Immature natural killer cell (primary cell): ENCODE results near the gene ADARB2. TPM values are rescaled to one million over a fixed set of nuclear protein-coding genes. Genes with fewer than 3 reads are reported as not detected.
"Not testable (repeated sequence)": the region's sequence is repeated elsewhere in the genome, so short reads cannot be mapped to it uniquely, and the experiment has no call there.

ENCODE experiments used
- DNase-seq, 3 donors: peaks; one replicate each; pipeline ENCODE4 v3.0.0; 2022; ENCODE audit warnings: mixed read lengths in 1 of 3
- H3K27ac Mint-ChIP-seq, 6 donors: one replicate each; pipeline ENCODE4 v1.8.0; 2020; ENCODE audit warnings: mixed read lengths in 6 of 6, mild to moderate bottlenecking in 5 of 6, inconsistent platforms in 4 of 6, moderate library complexity in 3 of 6
- H3K27me3 Mint-ChIP-seq, 3 donors: one replicate each; pipeline ENCODE4 v1.8.0; 2020 to 2021; ENCODE audit warnings: low read depth in 3 of 3, mild to moderate bottlenecking in 3 of 3, mixed read lengths in 3 of 3, moderate library complexity in 3 of 3, inconsistent platforms in 1 of 3
- H3K36me3 Mint-ChIP-seq, 3 donors: one replicate each; pipeline ENCODE4 v1.8.0; 2020; ENCODE audit warnings: mixed read lengths in 3 of 3, inconsistent platforms in 2 of 3, mild to moderate bottlenecking in 2 of 3
- H3K4me1 Mint-ChIP-seq, 2 donors: one replicate each; pipeline ENCODE4 v1.8.0; 2020; ENCODE audit warnings: inconsistent platforms in 2 of 2, mild to moderate bottlenecking in 2 of 2, mixed read lengths in 2 of 2, moderate library complexity in 1 of 2
- H3K4me3 Mint-ChIP-seq, 5 donors: one replicate each; pipeline ENCODE4 v1.8.0; 2020; ENCODE audit warnings: mild to moderate bottlenecking in 5 of 5, mixed read lengths in 5 of 5, inconsistent platforms in 3 of 5, moderate library complexity in 3 of 5
- H3K9me3 Mint-ChIP-seq, 6 donors: one replicate each; pipeline ENCODE4 v1.8.0; 2020; ENCODE audit warnings: mild to moderate bottlenecking in 6 of 6, mixed read lengths in 6 of 6, inconsistent platforms in 4 of 6, moderate library complexity in 3 of 6
- polyA plus RNA-seq, 3 donors: library from polyadenylated mRNA; unstranded; fragments of 300-500 nt; fragmentation: Illumina TruSeq; gene quantifications; one replicate each; pipeline ENCODE4 v1.2.3, GENCODE V29; 2021

The ADARB2 gene
- polyA plus RNA-seq, 3 donors from 2014 or later = 0.12 TPM; not detected in 2

DNA sequence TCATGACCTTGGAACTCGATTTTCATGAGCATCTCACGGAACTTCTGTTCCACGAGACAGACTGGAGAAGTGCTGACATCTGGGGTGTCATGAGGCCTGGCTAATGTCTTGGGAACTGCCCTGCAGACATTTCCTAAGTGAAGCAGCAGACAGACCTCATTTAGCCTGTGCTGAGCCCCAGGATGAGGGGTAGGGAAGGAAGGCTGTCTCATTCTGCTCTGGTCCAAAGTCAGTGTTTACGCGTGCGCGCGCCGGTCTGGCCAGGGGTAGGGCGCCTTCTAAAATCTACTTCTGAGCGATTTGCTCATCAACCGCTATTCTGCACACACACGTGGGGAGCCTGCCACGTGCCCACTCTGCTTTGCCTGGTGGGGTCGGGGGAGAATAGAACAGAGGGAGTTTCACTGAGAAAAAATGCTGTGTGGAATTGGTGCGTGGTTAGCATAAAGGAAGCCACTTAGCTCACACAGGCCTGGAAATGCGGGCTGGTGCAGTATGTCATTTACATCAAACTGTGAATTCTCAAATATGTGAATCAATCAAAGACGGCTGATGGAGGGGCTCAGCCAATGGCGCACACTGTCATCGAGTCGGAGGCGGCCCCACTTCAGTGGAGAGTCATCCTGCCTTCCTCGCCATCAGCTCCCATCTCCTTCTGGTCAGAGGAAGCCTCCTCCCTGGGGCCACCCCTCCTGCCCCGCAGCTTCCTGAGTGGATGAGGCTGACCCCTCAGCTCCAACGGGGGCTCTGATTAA lies 335.1 kb downstream of the ADARB2 start:
- H3K36me3 Mint-ChIP-seq = no peaks in the 10 kb centered on the region
- no peak overlapping the region for H3K4me3 Mint-ChIP-seq
- no peaks in the 10 kb centered on the region for H3K9me3 Mint-ChIP-seq
- DNase-seq = no peak
- H3K4me1 Mint-ChIP-seq = no peaks in the 10 kb centered on the region
- peaks cover 0 to 3% (median 2%) of the 10 kb centered on the region in 3 donors for H3K27me3 Mint-ChIP-seq
- H3K27ac Mint-ChIP-seq = no peak overlapping the region

- peaks cover 0 to 3% (median 2%) of the 10 kb centered on the region in 3 donors for H3K27me3 Mint-ChIP-seq
- no peak overlapping the region for H3K27ac Mint-ChIP-seq
These were observed 336.0 kb downstream of the ADARB2 start for GRCh38 chr10:1401071-1401965.

GRCh38 chr10:1400101-1401070 lies 336.9 kb downstream of the ADARB2 start:
- Mint-ChIP-seq H3K9me3 (no peaks in the 10 kb centered on the region), H3K4me3 (no peak overlapping the region), H3K36me3 (no peaks in the 10 kb centered on the region), H3K27me3 (peaks cover 0 to 3% (median 3%) of the 10 kb centered on the region in 3 donors), H3K27ac (no peak overlapping the region), H3K4me1 (no peaks in the 10 kb centered on the region)
- no peak for DNase-seq

More at GRCh38 chr10:1401071-1401965, 336.0 kb downstream of the ADARB2 start:
- Mint-ChIP-seq H3K4me1 (no peaks in the 10 kb centered on the region), H3K4me3 (no peak overlapping the region), H3K36me3 (no peaks in the 10 kb centered on the region), H3K9me3 (no peaks in the 10 kb centered on the region)
- DNase-seq = no peak

- Mint-ChIP-seq H3K9me3 (no peaks in the 10 kb centered on the region), H3K27ac (no peak overlapping the region), H3K4me1 (no peaks in the 10 kb centered on the region), H3K27me3 (peaks cover 0 to 5% (median 5%) of the 10 kb centered on the region in 3 donors), H3K36me3 (no peaks in the 10 kb centered on the region), H3K4me3 (no peak overlapping the region)
- DNase-seq = no peak
These were observed 337.8 kb downstream of the ADARB2 start for GRCh38 chr10:1399431-1400100.

- no peaks in the 10 kb centered on the region for H3K4me1 Mint-ChIP-seq
- H3K27ac Mint-ChIP-seq = no peak overlapping the region
- H3K27me3 Mint-ChIP-seq = peaks cover 0 to 5% (median 5%) of the 10 kb centered on the region in 3 donors
- no peaks in the 10 kb centered on the region for H3K36me3 Mint-ChIP-seq
- no peak for DNase-seq
- H3K9me3 Mint-ChIP-seq = no peaks in the 10 kb centered on the region
- no peak overlapping the region for H3K4me3 Mint-ChIP-seq
These were observed 338.5 kb downstream of the ADARB2 start for GRCh38 chr10:1398626-1399410.

DNA sequence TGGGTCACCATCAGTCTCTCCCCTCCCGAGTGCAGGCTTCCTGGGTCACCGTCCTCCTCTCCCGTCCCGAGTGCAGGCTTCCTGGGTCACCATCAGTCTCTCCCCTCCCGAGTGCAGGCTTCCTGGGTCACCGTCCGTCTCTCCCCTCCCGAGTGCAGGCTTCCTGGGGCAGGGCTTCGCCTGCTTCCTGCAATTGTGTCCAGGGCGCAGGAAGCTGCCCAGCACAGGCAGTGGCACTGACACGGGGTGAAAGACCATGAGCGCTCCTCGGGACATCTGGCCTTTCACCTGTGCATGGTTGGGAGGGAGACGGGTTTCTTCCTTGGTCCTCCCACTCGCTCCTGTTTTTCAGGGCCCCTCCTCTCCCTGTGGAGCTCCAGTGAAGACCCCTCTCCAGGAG lies 339.2 kb downstream of the ADARB2 start:
- H3K36me3 Mint-ChIP-seq, H3K27ac Mint-ChIP-seq, H3K27me3 Mint-ChIP-seq, H3K9me3 Mint-ChIP-seq, H3K4me3 Mint-ChIP-seq, DNase-seq, H3K4me1 Mint-ChIP-seq: not testable (repeated sequence)

- Mint-ChIP-seq H3K27me3 (peaks cover 0 to 6% (median 5%) of the 10 kb centered on the region in 3 donors), H3K9me3 (no peaks in the 10 kb centered on the region), H3K36me3 (no peaks in the 10 kb centered on the region), H3K4me3 (no peak overlapping the region), H3K27ac (no peak overlapping the region), H3K4me1 (no peaks in the 10 kb centered on the region)
- no peak for DNase-seq
These were observed 341.1 kb downstream of the ADARB2 start for GRCh38 chr10:1396297-1396635.

- Mint-ChIP-seq H3K9me3 (no peaks in the 10 kb centered on the region), H3K27ac (no peak overlapping the region), H3K4me3 (no peak overlapping the region), H3K4me1 (no peaks in the 10 kb centered on the region), H3K27me3 (peaks cover 0 to 6% (median 5%) of the 10 kb centered on the region in 3 donors), H3K36me3 (no peaks in the 10 kb centered on the region)
- DNase-seq = no peak
These were observed 341.6 kb downstream of the ADARB2 start for GRCh38 chr10:1395481-1396296.

- H3K36me3 Mint-ChIP-seq = no peaks in the 10 kb centered on the region
- no peak for DNase-seq
- H3K27me3 Mint-ChIP-seq = peaks cover 0 to 6% (median 5%) of the 10 kb centered on the region in 3 donors
- no peak overlapping the region for H3K27ac Mint-ChIP-seq
- no peaks in the 10 kb centered on the region for H3K4me1 Mint-ChIP-seq
- no peak overlapping the region for H3K4me3 Mint-ChIP-seq
- no peaks in the 10 kb centered on the region for H3K9me3 Mint-ChIP-seq
These were observed 342.3 kb downstream of the ADARB2 start for GRCh38 chr10:1395025-1395480.

DNA sequence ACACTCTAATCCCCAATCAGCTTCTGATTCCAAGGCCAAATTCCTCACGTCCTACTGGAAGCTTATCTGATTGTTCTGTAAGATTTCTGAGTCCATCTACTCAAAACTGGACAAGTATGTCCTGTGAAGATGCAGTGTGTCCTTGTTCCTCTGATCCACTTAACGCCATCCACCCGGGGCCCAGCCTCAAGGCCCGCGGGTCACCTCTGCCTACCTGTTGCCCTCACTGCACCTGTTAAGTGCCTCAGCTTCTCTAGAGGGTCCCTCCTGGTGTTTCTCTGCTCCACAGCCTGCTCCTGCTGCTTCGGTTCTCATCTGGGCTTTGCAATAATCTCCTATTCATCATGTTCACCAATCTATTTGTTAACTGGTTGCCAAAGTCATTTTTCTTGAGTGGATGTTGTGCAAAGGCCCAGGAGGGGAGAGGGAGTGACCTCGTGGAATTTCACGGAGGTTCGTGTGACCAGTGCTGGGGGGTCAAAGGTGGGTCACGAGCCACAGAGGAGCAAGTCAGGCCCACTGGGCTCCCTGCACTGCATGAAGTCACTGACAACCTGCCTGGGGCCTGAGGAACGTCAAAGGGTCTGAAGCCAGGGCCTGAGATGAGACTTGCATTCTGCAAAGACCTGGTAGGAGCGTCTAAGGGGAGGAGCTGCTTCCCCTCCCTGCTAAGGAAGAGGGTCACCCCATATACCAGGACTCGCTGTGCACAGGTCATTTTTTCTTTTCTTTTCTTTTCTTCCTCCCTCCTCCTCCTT lies 343.0 kb downstream of the ADARB2 start:
- Mint-ChIP-seq H3K27ac (no peak overlapping the region), H3K36me3 (no peaks in the 10 kb centered on the region), H3K4me3 (no peak overlapping the region), H3K4me1 (no peaks in the 10 kb centered on the region), H3K27me3 (peaks cover 0 to 6% (median 5%) of the 10 kb centered on the region in 3 donors), H3K9me3 (no peaks in the 10 kb centered on the region)
- no peak for DNase-seq

DNA sequence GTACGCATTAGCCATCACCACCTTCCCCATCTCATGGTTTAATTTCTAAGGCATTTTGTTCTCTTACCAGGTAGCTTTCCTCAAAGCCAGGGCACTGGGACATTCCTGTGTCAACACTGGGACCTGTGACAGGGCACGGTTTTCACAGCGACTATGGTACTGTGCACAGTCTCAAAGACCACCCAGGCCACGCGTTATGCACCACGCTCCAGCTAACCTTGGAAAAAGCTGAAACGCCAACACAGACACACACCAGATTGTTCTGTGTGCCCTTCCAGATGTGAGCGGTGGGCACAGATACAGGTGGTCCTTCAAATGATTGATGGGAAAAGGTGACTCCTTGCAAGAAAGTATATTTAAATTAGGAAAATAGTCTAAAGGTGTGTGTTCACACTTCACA lies 343.8 kb downstream of the ADARB2 start:
- Mint-ChIP-seq H3K4me1 (no peaks in the 10 kb centered on the region), H3K4me3 (no peak overlapping the region), H3K9me3 (no peaks in the 10 kb centered on the region), H3K36me3 (no peaks in the 10 kb centered on the region), H3K27me3 (peaks cover 0 to 6% (median 4%) of the 10 kb centered on the region in 3 donors), H3K27ac (no peak overlapping the region)
- no peak for DNase-seq
